Skeletal muscle satellite cell (primary cell): Measurements from ENCODE around the gene LRRC36.

Experiments
- H3K27me3 ChIP-seq: 2 replicates; pipeline ENCODE4 v1.7.0; 2013; ENCODE audit warnings: low read length; ENCODE audit not compliant: control insufficient read depth, insufficient read depth
- H3K36me3 ChIP-seq: 2 replicates; pipeline ENCODE4 v1.7.0; 2013; ENCODE audit warnings: mild to moderate bottlenecking, control low read depth, low read length; ENCODE audit not compliant: insufficient read depth
- H3K4me1 ChIP-seq: 2 replicates; pipeline ENCODE4 v1.7.0; 2013; ENCODE audit warnings: low read length; ENCODE audit not compliant: control insufficient read depth, insufficient read depth
- H3K4me2 ChIP-seq: 2 replicates; pipeline ENCODE4 v1.7.0; 2013; ENCODE audit warnings: mild to moderate bottlenecking, low read length
- H3K4me3 ChIP-seq: 2 replicates; pipeline ENCODE4 v1.7.0; 2013; ENCODE audit warnings: low read length
- H3K9ac ChIP-seq: 2 replicates; pipeline ENCODE4 v1.7.0; 2013; ENCODE audit warnings: mild to moderate bottlenecking, low read depth, low read length, moderate library complexity
- H3K9me3 ChIP-seq: replicated peaks from 2 replicates; pipeline ENCODE4 v1.7.0; 2013; ENCODE audit warnings: mild to moderate bottlenecking, control low read depth, low read length

LRRC36 gene

GRCh38 chr16:67386861-67387455 is 60.3 kb downstream of the LRRC36 start:
- Histone ChIP-seq H3K27me3 (peaks cover 33% of the 10 kb centered on the region), H3K4me2 (no peak overlapping the region), H3K9me3 (no peaks in the 10 kb centered on the region)

GRCh38 chr16:67387479-67388079 is 61.0 kb downstream of the LRRC36 start:
- no peak overlapping the region for H3K9ac ChIP-seq
- H3K36me3 ChIP-seq = no peaks in the 10 kb centered on the region
- H3K4me1 ChIP-seq = peaks cover 3% of the 10 kb centered on the region
- H3K4me2 ChIP-seq = no peak overlapping the region
- peaks cover 38% of the 10 kb centered on the region for H3K27me3 ChIP-seq
- no peak overlapping the region for H3K4me3 ChIP-seq
- H3K9me3 ChIP-seq = no peaks in the 10 kb centered on the region

More at GRCh38 chr16:67386861-67387455, 60.3 kb downstream of the LRRC36 start:
- Histone ChIP-seq H3K9ac (no peak overlapping the region), H3K36me3 (no peaks in the 10 kb centered on the region), H3K4me1 (peaks cover 3% of the 10 kb centered on the region), H3K4me3 (no peak overlapping the region)

GRCh38 chr16:67388191-67388590 is 61.6 kb downstream of the LRRC36 start:
- Histone ChIP-seq H3K36me3 (no peaks in the 10 kb centered on the region), H3K9ac (no peak overlapping the region), H3K27me3 (peaks cover 38% of the 10 kb centered on the region), H3K9me3 (no peaks in the 10 kb centered on the region), H3K4me2 (no peak overlapping the region), H3K4me3 (no peak overlapping the region), H3K4me1 (peaks cover 9% of the 10 kb centered on the region)

GRCh38 chr16:67388591-67388990 is 62.0 kb downstream of the LRRC36 start:
- no peak overlapping the region for H3K9ac ChIP-seq
- peaks cover 11% of the 10 kb centered on the region for H3K4me1 ChIP-seq
- no peak overlapping the region for H3K4me3 ChIP-seq
- H3K36me3 ChIP-seq = no peaks in the 10 kb centered on the region
- H3K9me3 ChIP-seq = no peaks in the 10 kb centered on the region
- no peak overlapping the region for H3K4me2 ChIP-seq
- peaks cover 38% of the 10 kb centered on the region for H3K27me3 ChIP-seq

GRCh38 chr16:67389911-67390815 is 63.5 kb downstream of the LRRC36 start:
- Histone ChIP-seq H3K4me2 (no peak overlapping the region), H3K4me1 (peaks cover 16% of the 10 kb centered on the region), H3K36me3 (no peaks in the 10 kb centered on the region), H3K9ac (no peak overlapping the region), H3K9me3 (no peaks in the 10 kb centered on the region), H3K4me3 (no peak overlapping the region), H3K27me3 (peaks cover 33% of the 10 kb centered on the region)

GRCh38 chr16:67390816-67391423 is 64.3 kb downstream of the LRRC36 start:
- Histone ChIP-seq H3K4me1 (peaks cover 20% of the 10 kb centered on the region), H3K4me2 (no peak overlapping the region), H3K27me3 (peaks cover 26% of the 10 kb centered on the region), H3K9ac (no peak overlapping the region), H3K36me3 (no peaks in the 10 kb centered on the region), H3K4me3 (no peak overlapping the region), H3K9me3 (no peaks in the 10 kb centered on the region)

- Histone ChIP-seq H3K4me1 (peaks cover 28% of the 10 kb centered on the region), H3K27me3 (peaks cover 26% of the 10 kb centered on the region), H3K9me3 (no peaks in the 10 kb centered on the region), H3K36me3 (no peaks in the 10 kb centered on the region), H3K4me2 (no peak overlapping the region), H3K4me3 (no peak overlapping the region), H3K9ac (no peak overlapping the region)
Measured at GRCh38 chr16:67391424-67392300, 65.0 kb downstream of the LRRC36 start.

- H3K9me3 ChIP-seq = no peaks in the 10 kb centered on the region
- peak overlapping the region; percentile 68 for H3K4me3 ChIP-seq
- H3K9ac ChIP-seq = peak overlapping the region; percentile 72
- peak overlapping the region; percentile 87 for H3K4me2 ChIP-seq
- H3K27me3 ChIP-seq = peaks cover 19% of the 10 kb centered on the region
- peaks cover 35% of the 10 kb centered on the region for H3K4me1 ChIP-seq
- H3K36me3 ChIP-seq = no peaks in the 10 kb centered on the region
Measured at GRCh38 chr16:67392301-67393059, 65.9 kb downstream of the LRRC36 start.

- H3K4me3 ChIP-seq = peak within 1 kb of the TSS; percentile 68
- peaks cover 37% of the 10 kb centered on the region for H3K4me1 ChIP-seq
- H3K36me3 ChIP-seq = no peaks in the 10 kb centered on the region
- H3K9ac ChIP-seq = peak within 1 kb of the TSS; percentile 72
- H3K27me3 ChIP-seq = peaks cover 11% of the 10 kb centered on the region
- peak within 1 kb of the TSS; percentile 87 for H3K4me2 ChIP-seq
- no peaks in the 10 kb centered on the region for H3K9me3 ChIP-seq
Measured at GRCh38 chr16:67393111-67393787, 66.6 kb downstream of the LRRC36 start, which contains the start of gene TPPP3. TPPP3 (minus strand) TSS chr16:67393498; CDS start chr16:67391111, 2,387 bp downstream.

- H3K9ac ChIP-seq = peak overlapping the region; percentile 72
- peak overlapping the region; percentile 68 for H3K4me3 ChIP-seq
Measured at GRCh38 chr16:67393788-67394154, 67.2 kb downstream of the LRRC36 start.

More at GRCh38 chr16:67393788-67394154, 67.2 kb downstream of the LRRC36 start:
- no peaks in the 10 kb centered on the region for H3K9me3 ChIP-seq
- no peaks in the 10 kb centered on the region for H3K36me3 ChIP-seq
- peaks cover 9% of the 10 kb centered on the region for H3K27me3 ChIP-seq
- peaks cover 37% of the 10 kb centered on the region for H3K4me1 ChIP-seq
- peak overlapping the region; percentile 87 for H3K4me2 ChIP-seq
